Rectal smooth muscle tissue (tissue), 1 donor: Measurements from ENCODE around the gene RHOB.
"Not testable (repeated sequence)": the region's sequence is repeated elsewhere in the genome, so short reads cannot be mapped to it uniquely, and the experiment has no call there.

Source experiments
- H3K27ac ChIP-seq: one replicate; pipeline ENCODE4 v1.7.0; 2013; ENCODE audit warnings: low read depth, low read length, inconsistent platforms
- H3K27me3 ChIP-seq: one replicate; pipeline ENCODE4 v1.7.0; 2013; ENCODE audit warnings: low read length; ENCODE audit not compliant: control insufficient read depth, insufficient read depth
- H3K36me3 ChIP-seq: one replicate; pipeline ENCODE4 v1.7.0; 2013; ENCODE audit warnings: low read length; ENCODE audit not compliant: control insufficient read depth, insufficient read depth
- H3K4me1 ChIP-seq: one replicate; pipeline ENCODE4 v1.7.0; 2013; ENCODE audit warnings: low read length; ENCODE audit not compliant: control insufficient read depth, insufficient read depth
- H3K4me3 ChIP-seq: one replicate; pipeline ENCODE4 v1.7.0; 2013; ENCODE audit warnings: low read length
- H3K9ac ChIP-seq: one replicate; pipeline ENCODE4 v1.7.0; 2013; ENCODE audit warnings: low read length

RHOB gene

DNA sequence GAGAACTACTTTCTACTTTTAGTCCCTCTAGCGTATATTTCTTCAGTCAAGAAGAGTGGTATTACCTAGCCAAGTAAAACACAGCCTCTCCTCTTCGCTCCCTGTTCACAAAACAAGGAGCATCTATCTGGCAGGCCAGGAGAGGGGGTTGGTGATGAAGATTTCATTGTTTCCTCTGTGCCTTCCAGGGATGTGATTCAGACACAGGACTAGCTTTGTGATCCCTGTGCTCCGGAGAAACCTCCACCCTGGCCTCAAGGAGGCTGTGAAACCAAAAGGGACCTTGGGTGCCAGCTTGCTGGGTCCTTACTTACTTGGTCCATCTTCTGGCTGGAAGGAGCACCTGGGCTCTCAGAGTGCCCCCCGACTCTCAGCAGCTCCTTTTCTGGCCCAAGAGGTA lies 5.7 kb downstream of the RHOB start:
- H3K9ac ChIP-seq, result no peak overlapping the region
- peak overlapping the region; percentile 99 for H3K27ac ChIP-seq
- H3K4me3 ChIP-seq, result no peak overlapping the region
- H3K36me3 ChIP-seq, result peaks cover 17% of the 10 kb centered on the region
- H3K4me1 ChIP-seq, result peaks cover 39% of the 10 kb centered on the region
- H3K27me3 ChIP-seq, result no peaks in the 10 kb centered on the region

DNA sequence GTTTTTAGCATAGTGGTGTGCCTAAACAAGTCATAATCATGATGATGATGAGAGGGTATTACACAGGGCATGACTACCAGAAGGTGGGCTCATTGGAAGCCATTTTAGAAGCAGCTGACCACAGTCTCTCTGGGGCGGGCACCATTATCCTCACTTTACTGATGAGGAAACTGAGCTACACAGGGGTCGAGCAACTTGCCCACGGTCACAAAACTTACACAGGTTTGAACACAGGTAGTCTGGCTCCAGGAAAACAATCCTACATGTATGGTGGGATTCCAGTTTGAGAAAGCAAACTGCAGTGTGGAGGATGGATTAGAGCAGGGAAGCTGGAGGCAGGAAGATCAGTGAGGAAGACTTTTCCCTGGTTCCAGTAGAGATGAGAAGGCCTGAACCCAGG lies 6.2 kb downstream of the RHOB start:
- Histone ChIP-seq H3K27me3 (no peaks in the 10 kb centered on the region), H3K4me3 (no peak overlapping the region), H3K9ac (no peak overlapping the region), H3K27ac (peak overlapping the region; percentile 99), H3K4me1 (peaks cover 39% of the 10 kb centered on the region), H3K36me3 (peaks cover 11% of the 10 kb centered on the region)

DNA sequence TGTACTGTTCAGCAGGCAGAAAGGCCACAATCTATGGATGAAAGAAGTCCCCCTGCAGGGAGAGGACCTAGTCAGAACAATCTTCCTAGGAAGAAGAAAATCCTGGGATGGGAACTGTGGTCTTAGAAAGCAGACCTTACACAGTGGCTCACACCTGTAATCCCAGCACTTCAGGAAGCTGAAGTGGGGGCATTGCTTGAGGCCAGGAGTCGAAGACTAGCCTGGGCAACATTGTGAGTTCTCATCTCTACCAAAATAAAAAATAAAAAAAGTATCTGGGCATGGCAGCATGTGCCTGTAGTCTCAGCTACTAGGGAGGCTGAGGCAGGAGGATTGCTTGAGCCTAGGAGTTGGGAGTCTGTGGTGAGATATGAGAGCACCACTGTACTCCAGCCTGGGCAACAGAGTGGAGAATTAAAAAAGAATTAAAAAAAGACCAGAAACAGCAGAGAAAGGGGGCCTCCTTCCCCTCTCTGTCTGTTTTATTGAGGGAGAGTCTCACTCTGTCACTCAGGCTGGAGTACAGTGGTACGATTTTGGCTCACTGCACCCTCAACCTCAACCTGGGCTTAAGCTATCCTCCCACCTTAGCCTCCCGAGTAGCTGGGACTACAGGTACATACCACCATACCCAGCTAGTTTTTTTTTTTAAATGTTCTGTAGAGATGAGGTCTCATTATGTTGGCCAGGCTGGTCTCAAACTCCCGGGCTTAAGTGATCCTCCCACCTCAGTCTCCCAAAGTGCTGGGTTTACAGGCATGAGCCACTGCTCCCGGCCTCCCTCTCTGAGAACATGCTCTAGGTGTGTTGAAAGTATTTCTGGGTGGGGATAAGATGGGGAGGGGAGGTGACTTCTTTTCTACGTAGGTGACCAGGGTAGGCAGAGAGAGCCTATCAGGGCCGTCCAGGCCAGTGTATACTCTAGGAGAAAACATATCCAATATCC lies 7.4 kb downstream of the RHOB start:
- H3K27me3 ChIP-seq, result no peaks in the 10 kb centered on the region
- H3K27ac ChIP-seq, result peak overlapping the region; percentile 17

DNA sequence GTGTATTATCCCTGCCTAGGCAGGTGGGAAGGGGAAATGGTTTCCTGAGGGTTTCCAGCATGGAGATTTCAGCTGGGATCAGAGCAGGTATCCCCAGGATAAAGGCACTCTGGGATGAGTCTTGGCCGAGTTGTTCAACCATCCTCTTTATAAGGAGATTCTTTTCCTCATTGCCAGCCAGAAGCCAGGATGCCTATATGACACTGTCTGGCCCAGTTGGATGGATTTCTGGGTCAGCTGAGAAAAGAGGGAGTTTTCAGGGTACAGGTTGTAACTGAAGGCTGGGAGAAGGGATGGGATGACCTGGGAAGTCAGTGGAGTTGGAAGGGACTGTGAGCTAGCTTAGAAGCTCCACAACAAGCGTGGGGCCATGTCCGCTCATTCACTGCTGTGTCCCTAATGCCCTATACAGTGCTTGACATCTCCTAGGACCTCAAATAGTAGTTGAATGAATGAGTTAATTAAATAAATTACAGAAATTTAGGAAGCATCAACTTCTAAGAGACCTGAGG lies 8.3 kb downstream of the RHOB start:
- H3K27ac ChIP-seq, result no peak overlapping the region
- H3K9ac ChIP-seq, result no peak overlapping the region
- peaks cover 37% of the 10 kb centered on the region for H3K4me1 ChIP-seq
- H3K27me3 ChIP-seq, result no peaks in the 10 kb centered on the region
- H3K4me3 ChIP-seq, result no peak overlapping the region
- no peaks in the 10 kb centered on the region for H3K36me3 ChIP-seq

More for the DNA sequence above, 7.4 kb downstream of the RHOB start:
- Histone ChIP-seq H3K36me3 (peaks cover 3% of the 10 kb centered on the region), H3K4me1 (peaks cover 39% of the 10 kb centered on the region), H3K4me3 (no peak overlapping the region), H3K9ac (no peak overlapping the region)

DNA sequence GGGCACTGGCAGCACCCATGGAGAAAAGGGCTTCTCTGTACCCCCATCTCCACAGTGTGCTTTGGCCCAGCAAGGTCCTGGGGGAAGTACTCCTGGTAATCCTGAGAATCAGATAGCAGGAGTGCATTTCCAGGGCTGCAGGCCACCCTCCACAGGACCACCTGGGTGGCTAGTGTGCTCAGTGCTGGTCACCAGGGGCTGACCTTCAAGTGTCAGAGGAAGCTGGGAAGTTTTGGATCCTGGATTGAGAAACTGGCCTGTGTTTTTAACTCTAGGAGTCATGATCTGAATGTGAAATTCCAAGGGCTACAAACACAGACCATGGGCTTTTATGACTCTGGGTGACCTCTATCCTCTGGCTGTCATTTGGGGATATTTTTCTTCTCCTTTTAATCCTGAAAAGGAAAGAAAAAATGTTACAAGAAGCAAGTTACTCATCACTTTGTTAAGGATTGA lies 9.3 kb downstream of the RHOB start:
- peak overlapping the region; percentile 53 for H3K27ac ChIP-seq

DNA sequence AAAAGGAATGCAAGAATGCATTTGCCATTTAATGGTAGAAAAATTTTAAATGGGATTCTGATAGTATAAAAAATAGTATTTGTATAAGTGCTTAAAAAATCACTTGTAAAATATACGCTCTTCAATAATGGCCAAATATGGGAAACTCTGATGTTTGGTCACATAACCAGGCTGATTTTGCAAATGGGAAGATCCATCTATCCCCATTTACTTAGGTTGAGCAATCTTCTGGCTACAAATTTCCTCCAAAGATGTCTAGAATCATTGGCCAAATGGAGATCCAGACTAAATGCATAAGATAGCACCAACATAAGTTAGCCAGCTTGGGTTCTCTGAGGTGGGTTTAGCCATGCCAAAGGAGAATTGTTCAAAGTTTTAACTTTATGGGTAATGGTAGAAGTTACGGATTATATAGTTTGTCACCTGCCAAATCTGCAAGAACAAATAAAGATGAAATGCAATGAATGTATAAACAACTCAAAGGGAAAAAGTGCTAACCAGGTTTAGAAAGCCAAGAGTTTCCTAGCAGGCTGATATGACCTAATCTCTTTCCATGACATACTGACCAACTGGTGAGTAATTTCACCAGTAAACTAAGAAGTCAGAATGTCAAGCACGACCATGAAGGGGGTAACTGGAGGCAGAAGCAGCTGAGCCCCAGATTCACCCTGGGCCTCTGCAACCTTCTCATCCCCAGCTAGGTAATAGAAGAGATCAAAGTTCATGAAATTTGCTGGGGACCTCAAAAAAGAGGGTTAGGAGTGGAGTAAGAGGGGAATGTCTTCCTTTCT lies 10.0 kb downstream of the RHOB start:
- H3K9ac ChIP-seq, result no peak overlapping the region
- no peaks in the 10 kb centered on the region for H3K36me3 ChIP-seq
- peaks cover 21% of the 10 kb centered on the region for H3K4me1 ChIP-seq
- H3K27me3 ChIP-seq, result no peaks in the 10 kb centered on the region
- no peak overlapping the region for H3K4me3 ChIP-seq
- peak overlapping the region; percentile 53 for H3K27ac ChIP-seq

More for the DNA sequence above, 9.3 kb downstream of the RHOB start:
- Histone ChIP-seq H3K4me3 (no peak overlapping the region), H3K9ac (no peak overlapping the region), H3K36me3 (no peaks in the 10 kb centered on the region), H3K27me3 (no peaks in the 10 kb centered on the region), H3K4me1 (peaks cover 27% of the 10 kb centered on the region)

DNA sequence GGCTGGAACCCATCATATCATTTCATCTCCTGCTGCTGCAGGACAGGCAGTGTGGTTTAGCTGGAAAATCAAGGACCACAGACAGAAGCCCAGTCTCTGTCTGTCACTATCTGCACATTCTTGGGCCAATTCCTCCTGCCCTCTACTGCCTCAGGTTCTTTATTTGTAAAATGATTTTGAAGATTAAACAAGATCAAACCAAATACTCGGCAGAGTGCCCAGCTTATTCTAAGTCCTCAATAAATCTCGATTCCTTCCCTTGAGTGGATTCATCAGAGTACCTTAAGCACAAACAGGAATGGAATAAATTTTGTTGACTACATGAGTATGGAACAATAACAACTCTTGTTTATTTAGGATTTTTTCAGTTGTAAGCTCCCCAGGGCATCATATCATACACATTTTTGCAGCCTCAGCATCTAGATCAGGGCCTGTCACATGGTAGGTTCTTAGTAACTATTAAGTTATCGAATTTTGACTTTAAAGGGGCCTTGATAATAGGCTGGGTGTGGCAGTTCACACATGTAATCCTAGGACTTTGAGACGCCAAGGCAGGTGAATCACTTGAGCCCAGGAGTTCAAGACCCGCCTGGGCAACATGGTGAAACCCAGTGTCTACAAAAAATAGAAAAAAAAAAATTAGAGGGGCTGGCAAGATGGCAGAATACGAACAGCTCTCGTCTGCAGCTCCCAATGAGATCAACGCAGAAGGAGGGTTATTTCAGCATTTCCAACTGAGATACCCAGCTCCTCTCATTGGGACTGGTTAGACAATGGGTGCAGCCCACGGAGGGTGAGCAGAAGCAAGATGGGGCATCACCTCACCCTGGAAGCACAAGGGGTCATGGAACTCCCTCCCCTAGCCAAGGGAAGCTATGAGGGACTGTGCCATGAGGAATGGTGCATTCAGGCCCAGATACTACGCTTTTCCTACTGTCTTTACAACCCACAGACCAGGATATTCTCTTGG lies 11.1 kb downstream of the RHOB start:
- H3K4me3 ChIP-seq, result no peak overlapping the region
- peak overlapping the region; percentile 8 for H3K27ac ChIP-seq
- no peak overlapping the region for H3K9ac ChIP-seq
- H3K4me1 ChIP-seq, result peaks cover 15% of the 10 kb centered on the region
- no peaks in the 10 kb centered on the region for H3K36me3 ChIP-seq
- no peaks in the 10 kb centered on the region for H3K27me3 ChIP-seq

DNA sequence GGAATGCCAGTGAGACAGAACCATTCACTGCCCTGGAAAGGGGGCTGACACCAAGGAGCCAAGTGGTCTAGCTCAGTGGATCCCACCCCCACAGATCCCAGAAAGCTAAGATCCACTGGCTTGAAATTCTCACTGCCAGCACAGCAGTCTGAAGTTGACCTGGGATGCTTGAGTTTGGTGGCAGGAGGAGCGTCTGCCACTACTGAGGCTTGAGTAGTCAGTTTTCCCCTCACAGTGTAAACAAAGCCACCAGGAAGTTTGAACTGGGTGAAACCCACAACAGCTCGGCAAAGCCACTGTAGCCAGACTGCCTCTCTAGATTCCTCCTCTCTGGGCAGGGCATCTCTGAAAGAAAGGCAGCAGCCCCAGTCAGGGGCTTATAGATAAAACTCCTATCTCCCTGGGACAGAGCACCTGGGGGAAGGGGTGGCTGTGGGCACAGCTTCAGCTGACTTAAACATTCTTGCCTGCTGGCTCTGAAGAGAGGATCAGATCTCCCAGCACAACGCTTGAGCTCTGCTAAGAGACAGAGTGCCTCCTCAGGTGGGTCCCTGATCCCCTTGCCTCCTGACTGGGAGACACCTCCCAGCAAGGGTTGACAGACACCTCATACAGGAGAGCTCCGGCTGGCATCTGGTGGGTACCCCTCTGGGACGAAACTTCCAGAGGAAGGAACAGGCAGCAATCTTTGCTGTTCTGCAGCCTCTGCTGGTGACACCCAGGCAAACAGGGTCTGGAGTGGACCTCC lies 12.0 kb downstream of the RHOB start:
- H3K27ac ChIP-seq, H3K27me3 ChIP-seq, H3K36me3 ChIP-seq, H3K4me3 ChIP-seq, H3K9ac ChIP-seq: not testable (repeated sequence)
- H3K4me1 ChIP-seq, result peaks cover 15% of the 10 kb centered on the region

DNA sequence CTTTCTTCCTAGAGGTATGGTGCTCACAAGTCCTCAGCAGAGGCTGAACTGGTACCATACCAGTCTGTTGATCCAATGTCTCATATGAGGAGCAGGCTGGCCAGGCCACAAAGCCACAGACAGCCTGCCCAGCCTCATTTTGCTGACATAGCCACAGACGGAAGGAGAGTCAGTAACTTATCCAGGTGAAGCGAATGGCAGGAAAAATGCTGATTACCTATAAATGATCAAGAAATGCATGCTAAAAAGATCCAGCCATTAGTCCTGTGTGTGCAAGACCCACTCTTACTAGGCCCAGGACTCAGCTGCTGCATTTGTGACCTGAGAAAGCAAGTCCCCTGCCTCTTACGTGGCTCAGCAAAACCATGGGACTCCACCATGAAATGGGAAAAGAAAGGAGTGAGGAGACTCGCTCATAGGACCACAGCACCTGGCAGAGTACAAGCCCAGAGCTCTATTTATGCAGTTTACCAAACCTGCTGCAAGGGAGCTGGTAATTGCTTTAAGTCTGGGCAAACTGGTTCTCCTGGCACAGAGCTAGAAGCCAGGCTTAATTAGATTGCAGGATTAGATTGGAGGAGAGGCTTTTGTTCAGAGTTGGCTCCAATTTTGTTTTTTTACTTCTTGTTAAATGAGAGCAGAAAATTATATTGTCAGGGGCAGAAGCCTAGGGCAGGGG lies 19.0 kb downstream of the RHOB start:
- Histone ChIP-seq H3K27me3 (no peaks in the 10 kb centered on the region), H3K4me1 (peaks cover 2% of the 10 kb centered on the region), H3K27ac (no peak overlapping the region), H3K36me3 (no peaks in the 10 kb centered on the region), H3K4me3 (no peak overlapping the region), H3K9ac (no peak overlapping the region)

DNA sequence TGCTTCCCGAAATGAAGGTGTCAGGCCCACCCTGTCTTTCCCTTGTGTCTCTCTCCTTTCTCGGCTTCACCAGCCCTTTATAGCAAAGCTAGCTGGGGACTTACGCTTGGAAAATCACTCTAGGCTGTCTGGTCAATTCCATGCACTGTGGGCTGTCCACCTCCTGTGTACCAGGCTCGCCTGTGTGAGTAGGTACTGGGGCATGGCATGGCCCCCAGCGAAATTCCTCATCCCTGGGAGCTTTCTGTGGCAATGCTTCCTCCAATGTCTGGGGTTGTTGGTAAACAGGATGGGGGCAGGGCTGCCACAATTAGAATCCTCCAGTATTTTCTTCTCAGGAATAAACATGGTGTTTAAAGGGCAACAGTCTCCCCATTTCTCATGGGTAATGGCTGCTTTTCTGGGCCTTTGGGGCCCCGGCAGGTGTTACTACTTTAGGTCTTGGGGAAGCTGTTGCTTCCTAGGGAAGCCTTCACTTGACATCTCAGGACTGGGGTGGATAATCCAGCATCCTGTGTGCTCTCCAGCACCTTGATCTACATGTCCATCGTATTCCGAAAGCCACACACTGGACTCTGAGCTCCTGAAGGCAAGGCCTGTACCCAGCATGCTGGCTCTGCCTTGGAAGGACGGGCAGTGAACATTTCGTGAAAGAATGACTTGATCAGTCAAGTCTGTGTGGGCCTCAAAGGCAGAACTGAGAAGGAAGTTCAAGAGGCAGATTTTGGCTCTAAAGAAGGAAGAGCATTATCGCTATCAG lies 21.1 kb downstream of the RHOB start:
- Histone ChIP-seq H3K27me3 (no peaks in the 10 kb centered on the region), H3K36me3 (no peaks in the 10 kb centered on the region), H3K27ac (no peak overlapping the region), H3K9ac (no peak overlapping the region), H3K4me3 (no peak overlapping the region), H3K4me1 (peaks cover 2% of the 10 kb centered on the region)
